COLO829 (cell line): ENCODE results near the gene ZNF805.
"Not testable (repeated sequence)": the region's sequence is repeated elsewhere in the genome, so short reads cannot be mapped to it uniquely, and the experiment has no call there.

Experiments used
- DNase-seq: peaks from one replicate; pipeline ENCODE4 v3.0.0; 2012; ENCODE audit warnings: low spot score

ZNF805 gene

GRCh38 chr19:57240311-57241090, at the start of gene ZNF805:
Gene ZNF805 (plus strand): TSS chr19:57240632. CDS start chr19:57240892, 260 bp downstream.
- peak; percentile 83 for DNase-seq

- DNase-seq = peak; percentile 76
Observed at GRCh38 chr19:57191141-57192076, 49.0 kb upstream of the ZNF805 start, which contains the start of gene ZNF264. Gene ZNF264 (plus strand): TSS chr19:57191500. CDS start chr19:57191914, 414 bp downstream.

GRCh38 chr19:57192077-57192420, 48.4 kb upstream of the ZNF805 start:
- DNase-seq = no peak

GRCh38 chr19:57192993-57193392, 47.4 kb upstream of the ZNF805 start:
- no peak for DNase-seq

GRCh38 chr19:57197874-57198273, 42.6 kb upstream of the ZNF805 start:
- not testable (repeated sequence) for DNase-seq

GRCh38 chr19:57202160-57202559, 38.3 kb upstream of the ZNF805 start:
- DNase-seq = no peak

- no peak for DNase-seq
Observed at GRCh38 chr19:57210381-57210780, 30.1 kb upstream of the ZNF805 start.

GRCh38 chr19:57212109-57212508, 28.3 kb upstream of the ZNF805 start:
- DNase-seq = no peak

- no peak for DNase-seq
Observed at GRCh38 chr19:57227502-57227901, 12.9 kb upstream of the ZNF805 start.

GRCh38 chr19:57231686-57232085, 8.7 kb upstream of the ZNF805 start:
- no peak for DNase-seq

- DNase-seq = no peak
Observed at GRCh38 chr19:57233207-57233606, 7.2 kb upstream of the ZNF805 start.

GRCh38 chr19:57239982-57240310, 486 bp upstream of the ZNF805 start:
- no peak for DNase-seq

- no peak for DNase-seq
Observed at GRCh38 chr19:57241176-57241575, 744 bp downstream of the ZNF805 start.

GRCh38 chr19:57242821-57243220, 2.4 kb downstream of the ZNF805 start:
- no peak for DNase-seq

- DNase-seq = no peak
Observed at GRCh38 chr19:57244513-57244912, 4.1 kb downstream of the ZNF805 start.

GRCh38 chr19:57245066-57245465, 4.6 kb downstream of the ZNF805 start:
- DNase-seq = no peak

GRCh38 chr19:57245959-57246358, 5.5 kb downstream of the ZNF805 start:
- no peak for DNase-seq

- no peak for DNase-seq
Observed at GRCh38 chr19:57248646-57249045, 8.2 kb downstream of the ZNF805 start.

GRCh38 chr19:57249329-57249728, 8.9 kb downstream of the ZNF805 start:
- no peak for DNase-seq

- not testable (repeated sequence) for DNase-seq
Observed at GRCh38 chr19:57253767-57254166, 13.3 kb downstream of the ZNF805 start.

GRCh38 chr19:57262044-57262443, 21.6 kb downstream of the ZNF805 start:
- DNase-seq = no peak

- DNase-seq = no peak
Observed at GRCh38 chr19:57263244-57263741, 22.9 kb downstream of the ZNF805 start.

- no peak for DNase-seq
Observed at GRCh38 chr19:57267291-57267690, 26.9 kb downstream of the ZNF805 start.
